Activated CD8-positive, alpha-beta T cell treated with anti-CD3 and anti-CD28 coated beads, Interleukin-2, amount 10 ng/mL, durations not matched to agents 7 days and 5 days (primary cell): ENCODE results near the gene TIMM23B. TPM values are rescaled to one million over a fixed set of nuclear protein-coding genes. Genes with fewer than 3 reads are reported as not detected.
"Not testable (repeated sequence)": the region's sequence is repeated elsewhere in the genome, so short reads cannot be mapped to it uniquely, and the experiment has no call there.

Source experiments
- ATAC-seq: fragments of 150-1000 bp; cut with Tn5 transposase; one replicate; pipeline ENCODE4 v1.10.0; 2021; ENCODE audit warnings: moderate library complexity
- CTCF ChIA-PET: fragments of 350-600 bp; sonication (Branson Sonifier 250); formaldehyde crosslinking; loops from one replicate; lab custom pipeline; 2021; ENCODE audit warnings: antibody characterized with exemption; lab: Charles Lee
- POLR2A ChIA-PET: fragments of 350-600 bp; sonication (Branson Sonifier 250); formaldehyde crosslinking; loops from one replicate; lab custom pipeline; 2021; ENCODE audit warnings: antibody characterized with exemption; lab: Charles Lee
- DNase-seq: peaks from one replicate; pipeline ENCODE4 v3.0.0-alpha.2; 2020
- H3K27ac Mint-ChIP-seq: one replicate; pipeline ENCODE4 v1.8.0; 2021; ENCODE audit warnings: mild to moderate bottlenecking, mixed read lengths
- H3K27me3 Mint-ChIP-seq: one replicate; pipeline ENCODE4 v1.8.0; 2021; ENCODE audit warnings: low read depth, mixed read lengths
- H3K36me3 Mint-ChIP-seq: one replicate; pipeline ENCODE4 v1.8.0; 2021; ENCODE audit warnings: low read depth, mixed read lengths
- H3K4me1 Mint-ChIP-seq: one replicate; pipeline ENCODE4 v1.8.0; 2021; ENCODE audit warnings: low read depth, mixed read lengths
- H3K4me3 Mint-ChIP-seq: one replicate; pipeline ENCODE4 v1.8.0; 2021; ENCODE audit warnings: mild to moderate bottlenecking, mixed read lengths
- H3K9me3 Mint-ChIP-seq: one replicate; pipeline ENCODE4 v1.8.0; 2022; ENCODE audit warnings: mixed read lengths; ENCODE audit not compliant: insufficient read depth
- total RNA-seq, 2 experiments: library from RNA; stranded (reverse); gene quantifications; one replicate each; pipeline ENCODE4 v1.2.3, GENCODE V29; 2021

Gene TIMM23B
- total RNA-seq, result 10 to 100 TPM; 17.3 to 18.0 TPM

DNA sequence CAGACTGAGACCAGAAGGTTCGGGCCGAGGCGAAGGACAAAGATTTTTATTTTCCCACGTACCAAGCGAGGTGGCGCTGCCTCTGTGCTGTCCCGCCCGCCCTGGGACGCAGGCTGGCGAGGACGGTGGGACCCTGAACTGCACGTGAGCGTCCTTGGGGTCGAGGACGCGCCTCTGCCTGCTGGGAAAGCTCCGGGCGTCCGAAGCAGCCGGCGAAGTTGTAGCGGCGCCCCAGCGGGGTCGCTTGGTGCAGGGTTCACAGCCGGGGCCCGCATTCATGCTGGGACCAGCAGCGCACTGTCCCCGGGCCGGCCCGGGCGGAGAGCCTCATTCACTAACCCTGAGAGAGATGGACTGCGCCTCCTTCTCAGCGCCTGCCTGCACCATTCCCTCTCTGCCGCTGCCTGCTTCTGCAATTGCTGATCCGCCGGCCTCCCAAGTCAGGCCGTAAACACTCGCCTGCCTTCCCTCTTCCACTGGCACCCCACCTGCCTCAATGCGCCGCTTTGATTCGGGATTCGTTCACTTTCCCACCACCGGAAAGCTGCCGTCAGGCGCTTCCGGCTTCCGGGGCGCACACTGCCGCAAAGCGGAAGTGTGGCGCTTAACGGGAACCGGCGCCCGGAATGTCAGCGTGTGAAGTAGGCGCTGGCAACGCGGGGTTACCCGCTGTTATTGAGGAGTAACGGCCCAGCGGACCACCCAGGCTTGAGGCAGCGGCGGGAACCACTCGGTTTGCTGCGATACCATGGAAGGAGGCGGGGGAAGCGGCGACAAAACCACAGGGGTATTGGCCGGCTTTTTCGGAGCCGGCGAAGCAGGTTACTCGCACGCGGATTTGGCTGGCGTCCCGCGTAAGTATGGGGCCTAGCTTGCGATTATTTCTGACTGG lies at the start of gene TIMM23B, which contains the start of gene PARG:
Gene TIMM23B, plus strand, starts transcription at position 607 of the 892 bp plus-strand sequence. Its CDS starts 142 bp downstream, at position 749.
Gene PARG, minus strand, starts transcription at position 581 of the 892 bp plus-strand sequence. Its CDS starts 302 bp downstream, at position 279.
- H3K27me3 Mint-ChIP-seq, CTCF ChIA-PET, H3K9me3 Mint-ChIP-seq: not testable (repeated sequence)
- Mint-ChIP-seq H3K27ac (peak within 1 kb of the TSS; percentile 94), H3K4me1 (peaks cover 26% of the 10 kb centered on the region), H3K4me3 (peak within 1 kb of the TSS; percentile 99), H3K36me3 (peaks cover 10% of the 10 kb centered on the region)
- ATAC-seq, result peak; percentile 87
- POLR2A ChIA-PET, result interaction anchor here (0.6 kb wide), 1 partner anchor 501 kb away, joined by 3 read pairs; no protein-coding TSS in a partner anchor
- DNase-seq, result peak; percentile 81

- H3K4me1 Mint-ChIP-seq, H3K36me3 Mint-ChIP-seq, DNase-seq, H3K4me3 Mint-ChIP-seq, H3K27ac Mint-ChIP-seq, H3K27me3 Mint-ChIP-seq, POLR2A ChIA-PET, H3K9me3 Mint-ChIP-seq, ATAC-seq, CTCF ChIA-PET: not testable (repeated sequence)
These were observed 41.9 kb upstream of the TIMM23B start for GRCh38 chr10:49899999-49900398.

GRCh38 chr10:49900406-49900805 lies 41.4 kb upstream of the TIMM23B start:
- POLR2A ChIA-PET, CTCF ChIA-PET, DNase-seq, H3K36me3 Mint-ChIP-seq, H3K4me3 Mint-ChIP-seq, H3K4me1 Mint-ChIP-seq, H3K9me3 Mint-ChIP-seq, H3K27me3 Mint-ChIP-seq, ATAC-seq, H3K27ac Mint-ChIP-seq: not testable (repeated sequence)

- H3K36me3 Mint-ChIP-seq, ATAC-seq, H3K27ac Mint-ChIP-seq, CTCF ChIA-PET, H3K4me3 Mint-ChIP-seq, POLR2A ChIA-PET, H3K9me3 Mint-ChIP-seq, H3K27me3 Mint-ChIP-seq, DNase-seq, H3K4me1 Mint-ChIP-seq: not testable (repeated sequence)
These were observed 38.0 kb upstream of the TIMM23B start for GRCh38 chr10:49903829-49904228.

- H3K36me3 Mint-ChIP-seq, H3K27ac Mint-ChIP-seq, H3K27me3 Mint-ChIP-seq, ATAC-seq, CTCF ChIA-PET, DNase-seq, H3K4me1 Mint-ChIP-seq, POLR2A ChIA-PET, H3K4me3 Mint-ChIP-seq, H3K9me3 Mint-ChIP-seq: not testable (repeated sequence)
These were observed 33.4 kb upstream of the TIMM23B start for GRCh38 chr10:49908290-49909080.

DNA sequence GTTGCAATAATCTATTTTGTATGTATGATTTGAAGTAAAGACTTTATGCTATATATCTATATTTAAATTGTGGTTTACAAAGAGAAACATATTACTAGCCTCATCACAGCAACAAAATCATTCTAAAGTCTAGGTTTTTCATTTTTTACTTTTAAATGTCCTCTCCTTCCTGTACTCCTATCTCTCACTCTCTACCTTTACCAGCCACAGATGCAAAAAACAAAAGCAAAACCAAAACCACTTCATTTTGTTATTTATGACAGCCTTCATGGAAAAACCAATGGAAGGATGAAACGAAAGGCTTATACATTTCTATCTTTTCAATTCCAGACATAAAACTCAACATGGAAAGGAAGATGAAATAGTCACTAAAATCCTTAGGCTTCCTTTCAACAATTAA lies 31.6 kb upstream of the TIMM23B start:
- H3K27ac Mint-ChIP-seq, DNase-seq, POLR2A ChIA-PET, H3K4me1 Mint-ChIP-seq, H3K9me3 Mint-ChIP-seq, CTCF ChIA-PET, H3K4me3 Mint-ChIP-seq, H3K27me3 Mint-ChIP-seq, H3K36me3 Mint-ChIP-seq: not testable (repeated sequence)
- peak; percentile 47 for ATAC-seq

GRCh38 chr10:49916451-49916850 lies 25.4 kb upstream of the TIMM23B start:
- H3K27me3 Mint-ChIP-seq, H3K4me1 Mint-ChIP-seq, ATAC-seq, DNase-seq, POLR2A ChIA-PET, H3K36me3 Mint-ChIP-seq, H3K4me3 Mint-ChIP-seq, H3K9me3 Mint-ChIP-seq, H3K27ac Mint-ChIP-seq: not testable (repeated sequence)
- CTCF ChIA-PET, result interaction anchor here (1.7 kb wide), 1 partner anchor 324 kb away, joined by 3 read pairs; no protein-coding TSS in a partner anchor

DNA sequence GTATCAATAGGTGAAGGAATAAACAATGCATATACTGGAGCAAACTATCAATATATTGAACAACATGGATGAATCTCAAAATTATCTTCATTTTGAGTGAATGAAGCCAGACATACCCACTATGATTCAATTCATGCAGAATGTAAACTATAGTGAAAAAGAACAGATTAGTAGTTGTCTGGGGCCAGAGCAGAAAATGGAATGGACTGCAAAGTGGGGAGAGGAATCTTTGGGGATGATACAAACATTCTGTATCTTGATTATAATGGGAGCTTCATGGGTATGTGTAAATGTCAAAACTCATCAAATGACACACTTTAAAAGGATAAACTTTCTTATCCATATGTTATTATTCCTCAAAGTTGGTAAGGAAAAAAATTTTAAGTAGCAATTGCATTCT lies 23.9 kb upstream of the TIMM23B start:
- POLR2A ChIA-PET, result not testable (repeated sequence)

GRCh38 chr10:49922041-49922440 lies 19.8 kb upstream of the TIMM23B start:
- DNase-seq, H3K27me3 Mint-ChIP-seq, H3K9me3 Mint-ChIP-seq, POLR2A ChIA-PET, H3K4me3 Mint-ChIP-seq, ATAC-seq, CTCF ChIA-PET, H3K4me1 Mint-ChIP-seq, H3K27ac Mint-ChIP-seq, H3K36me3 Mint-ChIP-seq: not testable (repeated sequence)

More for the DNA sequence above, 23.9 kb upstream of the TIMM23B start:
- H3K27me3 Mint-ChIP-seq, H3K4me3 Mint-ChIP-seq, H3K9me3 Mint-ChIP-seq, H3K4me1 Mint-ChIP-seq, DNase-seq, ATAC-seq, CTCF ChIA-PET, H3K36me3 Mint-ChIP-seq, H3K27ac Mint-ChIP-seq: not testable (repeated sequence)

- H3K9me3 Mint-ChIP-seq, CTCF ChIA-PET, POLR2A ChIA-PET, H3K27ac Mint-ChIP-seq, H3K4me1 Mint-ChIP-seq, H3K36me3 Mint-ChIP-seq, ATAC-seq, DNase-seq, H3K27me3 Mint-ChIP-seq, H3K4me3 Mint-ChIP-seq: not testable (repeated sequence)
These were observed 18.3 kb upstream of the TIMM23B start for GRCh38 chr10:49923572-49923971.

DNA sequence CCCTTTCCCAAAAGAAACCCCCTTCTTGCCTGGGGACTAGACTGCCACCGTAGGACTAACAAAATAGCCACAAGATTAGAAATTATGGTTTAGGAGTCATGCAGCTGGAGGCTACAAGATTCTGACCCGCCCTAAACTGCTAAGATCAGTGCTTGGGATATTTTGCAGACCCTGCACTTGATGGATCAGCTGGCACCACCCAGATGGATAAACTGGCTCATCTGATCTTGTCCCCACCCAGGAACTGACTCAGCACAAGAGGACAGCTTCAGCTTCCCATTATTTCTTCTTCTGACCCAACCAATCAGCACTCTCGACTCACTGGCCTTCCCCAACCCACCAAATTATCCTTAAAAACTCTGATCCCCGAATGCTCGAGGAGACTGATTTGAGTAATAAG lies 10.6 kb upstream of the TIMM23B start:
- H3K9me3 Mint-ChIP-seq, ATAC-seq, CTCF ChIA-PET, DNase-seq, H3K4me1 Mint-ChIP-seq, H3K27me3 Mint-ChIP-seq, POLR2A ChIA-PET, H3K27ac Mint-ChIP-seq, H3K4me3 Mint-ChIP-seq, H3K36me3 Mint-ChIP-seq: not testable (repeated sequence)
